HepG2 (cell line): ENCODE results near the gene PRM3. TPM values are rescaled to one million over a fixed set of nuclear protein-coding genes. Genes with fewer than 3 reads are reported as not detected.

Experiments used
- CCAR2 ChIP-seq: fragments of 200-400 bp; formaldehyde crosslinking; optimal IDR thresholded peaks from 2 replicates; pipeline ENCODE3; 2018; ENCODE audit warnings: low read depth, mild to moderate bottlenecking, low read length, moderate library complexity
- FOXK2 ChIP-seq: fragments of 450-650 bp; IDR thresholded peaks from 2 replicates; pipeline ENCODE4 v1.6.1; 2016
- IKZF4 ChIP-seq: sonication (generic); formaldehyde crosslinking; IDR thresholded peaks from 2 replicates; pipeline ENCODE4 v1.5.1; 2020; ENCODE audit warnings: borderline replicate concordance, mild to moderate bottlenecking, low read depth, missing genetic modification reagents; ENCODE audit errors: not compliant biosample characterization
- JARID2 ChIP-seq: sonication (generic); formaldehyde crosslinking; IDR thresholded peaks from 2 replicates; pipeline ENCODE4 v1.8.1; 2023; ENCODE audit warnings: missing genetic modification reagents, inconsistent platforms; ENCODE audit not compliant: insufficient replicate concordance
- KLF15 ChIP-seq: sonication (generic); formaldehyde crosslinking; IDR thresholded peaks from 2 replicates; pipeline ENCODE4 v1.8.1; 2023; ENCODE audit warnings: borderline replicate concordance, mild to moderate bottlenecking, inconsistent platforms, missing genetic modification reagents, mixed read lengths
- POLR2AphosphoS2 ChIP-seq: IDR thresholded peaks from 2 replicates; pipeline ENCODE4 v1.6.1; 2011; ENCODE audit warnings: low read depth, low read length, improper control_type of control experiment
- TAF15 ChIP-seq: fragments of 200-400 bp; formaldehyde crosslinking; IDR thresholded peaks from one replicate; pipeline ENCODE4 v1.6.1; 2018; ENCODE audit warnings: mild to moderate bottlenecking, low read depth, low read length; ENCODE audit not compliant: poor library complexity, severe bottlenecking
- ZNF232 ChIP-seq: sonication (generic); formaldehyde crosslinking; IDR thresholded peaks from 2 replicates; pipeline ENCODE4 v1.4.0; 2020; ENCODE audit warnings: missing genetic modification reagents, borderline replicate concordance
- ZNF790 ChIP-seq: sonication (generic); formaldehyde crosslinking; IDR thresholded peaks from 2 replicates; pipeline ENCODE4 v1.8.0; 2022; ENCODE audit warnings: missing genetic modification reagents, mild to moderate bottlenecking, borderline replicate concordance
- polyA plus RNA-seq, 8 experiments: library from polyadenylated mRNA; depleted of rRNA in 3 of 8; stranded (reverse) in 7 of 8; unstranded in 1 of 8; fragments of >200 nt; fragmentation: Illumina TruSeq in 4 of 8; extraction: Trizol in 4 of 8; gene quantifications; 2 replicates each; pipeline versions ENCODE4 v1.2.1 to v1.2.3, GENCODE V29; 2011 to 2016; ENCODE audit warnings: low read depth in 4 of 8, missing spikeins in 1 of 8, mixed read lengths in 1 of 8; ENCODE audit not compliant: insufficient read depth in 1 of 8
- total RNA-seq, 5 experiments: library from RNA; depleted of rRNA; stranded (reverse); fragments of >200 nt; fragmentation: Illumina TruSeq; extraction: Trizol; gene quantifications; 2 replicates each; pipeline ENCODE4 v1.2.3, GENCODE V29; 2016; ENCODE audit warnings: low read depth in 1 of 5
- TF ChIP-seq, protein P1 (sequence below): sonication (generic); formaldehyde crosslinking; conservative IDR thresholded peaks from 2 replicates; pipeline ENCODE4 v1.4.0; 2020; ENCODE audit warnings: mild to moderate bottlenecking, missing genetic modification reagents, moderate library complexity
- TF ChIP-seq, protein P2 (sequence below), 2 experiments: sonication (generic) in 1 of 2; formaldehyde crosslinking in 1 of 2; IDR thresholded peaks; 2 replicates each; pipeline versions ENCODE4 v1.4.0 to v1.6.1; 2018 to 2020; ENCODE audit warnings: missing genetic modification reagents in 2 of 2, borderline replicate concordance in 1 of 2, low read depth in 1 of 2, mild to moderate bottlenecking in 1 of 2, missing biosample characterization in 1 of 2
- TF ChIP-seq, protein P3 (sequence below): sonication (generic); formaldehyde crosslinking; IDR thresholded peaks from 2 replicates; pipeline ENCODE4 v1.4.0; 2020; ENCODE audit warnings: missing genetic modification reagents
- TF ChIP-seq, protein P4 (sequence below): sonication (generic); formaldehyde crosslinking; IDR thresholded peaks from 2 replicates; pipeline ENCODE4 v1.4.0; 2020; ENCODE audit warnings: missing genetic modification reagents, mild to moderate bottlenecking, borderline replicate concordance
- TF ChIP-seq, protein P5 (sequence below): sonication (generic); formaldehyde crosslinking; IDR thresholded peaks from 2 replicates; pipeline ENCODE4 v1.4.0; 2020; ENCODE audit warnings: low read depth, mild to moderate bottlenecking, missing genetic modification reagents
- TF ChIP-seq, protein P6 (sequence below): sonication (generic); formaldehyde crosslinking; IDR thresholded peaks from 2 replicates; pipeline ENCODE4 v1.8.0; 2022; ENCODE audit warnings: mild to moderate bottlenecking, missing genetic modification reagents, borderline replicate concordance

PRM3 gene
- total and polyA plus RNA-seq, 2 of the 13 experiments (the other 11 are each of a cell fraction or from before 2014, with no cell fraction given): not detected

DNA sequence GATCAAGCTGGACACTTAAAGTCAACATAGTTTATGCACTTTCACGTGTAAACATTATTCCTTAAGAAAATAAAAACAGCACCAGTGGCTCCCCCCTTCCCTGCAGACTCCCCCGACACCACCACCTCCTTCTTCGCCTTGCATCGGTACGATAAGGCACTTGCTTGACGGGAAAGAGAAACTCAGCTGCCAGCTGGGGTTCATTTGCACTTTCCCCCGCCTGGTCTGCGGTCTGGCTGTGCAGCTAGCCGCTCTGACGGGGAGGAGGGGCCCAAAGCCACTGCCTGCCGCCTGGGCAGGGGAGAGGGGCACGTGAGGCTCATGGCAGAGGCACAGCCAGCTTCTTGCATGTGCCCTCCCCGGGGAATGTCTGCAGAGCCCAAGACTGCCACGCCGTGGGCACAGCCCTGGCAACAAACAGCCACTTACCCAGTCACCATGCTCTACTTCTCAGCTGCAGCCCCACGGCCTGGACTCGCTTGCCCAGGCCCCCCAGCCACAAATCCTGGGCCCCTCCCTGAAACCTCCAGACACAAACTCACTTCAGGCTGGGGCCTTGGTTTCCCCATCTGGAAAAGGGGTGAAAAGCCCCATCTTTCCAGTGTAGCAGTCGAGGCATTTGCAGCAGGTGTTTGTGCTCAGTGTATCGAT lies 24.2 kb upstream of the PRM3 start (continued):
- TF ChIP-seq ZNF790 (CRISPR knock-in tag) (peak; percentile 46; the same call in 1 of the 2 replicates), POLR2AphosphoS2 (no peak), JARID2 (CRISPR knock-in tag) (peak; percentile 67), KLF15 (CRISPR knock-in tag) (no peak), ZNF232 (CRISPR knock-in tag) (0 out of 2 replicates have a peak, but pooled peaks have one; percentile 67), IKZF4 (CRISPR knock-in tag) (peak; percentile 70), TAF15 (no peak), CCAR2 (no peak), FOXK2 (no peak)
- TF ChIP-seq, protein P1, sequence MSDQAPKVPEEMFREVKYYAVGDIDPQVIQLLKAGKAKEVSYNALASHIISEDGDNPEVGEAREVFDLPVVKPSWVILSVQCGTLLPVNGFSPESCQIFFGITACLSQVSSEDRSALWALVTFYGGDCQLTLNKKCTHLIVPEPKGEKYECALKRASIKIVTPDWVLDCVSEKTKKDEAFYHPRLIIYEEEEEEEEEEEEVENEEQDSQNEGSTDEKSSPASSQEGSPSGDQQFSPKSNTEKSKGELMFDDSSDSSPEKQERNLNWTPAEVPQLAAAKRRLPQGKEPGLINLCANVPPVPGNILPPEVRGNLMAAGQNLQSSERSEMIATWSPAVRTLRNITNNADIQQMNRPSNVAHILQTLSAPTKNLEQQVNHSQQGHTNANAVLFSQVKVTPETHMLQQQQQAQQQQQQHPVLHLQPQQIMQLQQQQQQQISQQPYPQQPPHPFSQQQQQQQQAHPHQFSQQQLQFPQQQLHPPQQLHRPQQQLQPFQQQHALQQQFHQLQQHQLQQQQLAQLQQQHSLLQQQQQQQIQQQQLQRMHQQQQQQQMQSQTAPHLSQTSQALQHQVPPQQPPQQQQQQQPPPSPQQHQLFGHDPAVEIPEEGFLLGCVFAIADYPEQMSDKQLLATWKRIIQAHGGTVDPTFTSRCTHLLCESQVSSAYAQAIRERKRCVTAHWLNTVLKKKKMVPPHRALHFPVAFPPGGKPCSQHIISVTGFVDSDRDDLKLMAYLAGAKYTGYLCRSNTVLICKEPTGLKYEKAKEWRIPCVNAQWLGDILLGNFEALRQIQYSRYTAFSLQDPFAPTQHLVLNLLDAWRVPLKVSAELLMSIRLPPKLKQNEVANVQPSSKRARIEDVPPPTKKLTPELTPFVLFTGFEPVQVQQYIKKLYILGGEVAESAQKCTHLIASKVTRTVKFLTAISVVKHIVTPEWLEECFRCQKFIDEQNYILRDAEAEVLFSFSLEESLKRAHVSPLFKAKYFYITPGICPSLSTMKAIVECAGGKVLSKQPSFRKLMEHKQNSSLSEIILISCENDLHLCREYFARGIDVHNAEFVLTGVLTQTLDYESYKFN (CRISPR knock-in tag): peak; percentile 54
- TF ChIP-seq, protein P2, sequence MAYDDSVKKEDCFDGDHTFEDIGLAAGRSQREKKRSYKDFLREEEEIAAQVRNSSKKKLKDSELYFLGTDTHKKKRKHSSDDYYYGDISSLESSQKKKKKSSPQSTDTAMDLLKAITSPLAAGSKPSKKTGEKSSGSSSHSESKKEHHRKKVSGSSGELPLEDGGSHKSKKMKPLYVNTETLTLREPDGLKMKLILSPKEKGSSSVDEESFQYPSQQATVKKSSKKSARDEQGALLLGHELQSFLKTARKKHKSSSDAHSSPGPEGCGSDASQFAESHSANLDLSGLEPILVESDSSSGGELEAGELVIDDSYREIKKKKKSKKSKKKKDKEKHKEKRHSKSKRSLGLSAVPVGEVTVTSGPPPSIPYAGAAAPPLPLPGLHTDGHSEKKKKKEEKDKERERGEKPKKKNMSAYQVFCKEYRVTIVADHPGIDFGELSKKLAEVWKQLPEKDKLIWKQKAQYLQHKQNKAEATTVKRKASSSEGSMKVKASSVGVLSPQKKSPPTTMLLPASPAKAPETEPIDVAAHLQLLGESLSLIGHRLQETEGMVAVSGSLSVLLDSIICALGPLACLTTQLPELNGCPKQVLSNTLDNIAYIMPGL (CRISPR knock-in tag; IDR thresholded peaks at IDR 0.05; ENCODE audit: borderline replicate concordance in 1 of 2, low read depth in 1 of 2): peak in 1 of 2 experiments; percentile 23; a peak in 2 of 4 replicates
- TF ChIP-seq, protein P3, sequence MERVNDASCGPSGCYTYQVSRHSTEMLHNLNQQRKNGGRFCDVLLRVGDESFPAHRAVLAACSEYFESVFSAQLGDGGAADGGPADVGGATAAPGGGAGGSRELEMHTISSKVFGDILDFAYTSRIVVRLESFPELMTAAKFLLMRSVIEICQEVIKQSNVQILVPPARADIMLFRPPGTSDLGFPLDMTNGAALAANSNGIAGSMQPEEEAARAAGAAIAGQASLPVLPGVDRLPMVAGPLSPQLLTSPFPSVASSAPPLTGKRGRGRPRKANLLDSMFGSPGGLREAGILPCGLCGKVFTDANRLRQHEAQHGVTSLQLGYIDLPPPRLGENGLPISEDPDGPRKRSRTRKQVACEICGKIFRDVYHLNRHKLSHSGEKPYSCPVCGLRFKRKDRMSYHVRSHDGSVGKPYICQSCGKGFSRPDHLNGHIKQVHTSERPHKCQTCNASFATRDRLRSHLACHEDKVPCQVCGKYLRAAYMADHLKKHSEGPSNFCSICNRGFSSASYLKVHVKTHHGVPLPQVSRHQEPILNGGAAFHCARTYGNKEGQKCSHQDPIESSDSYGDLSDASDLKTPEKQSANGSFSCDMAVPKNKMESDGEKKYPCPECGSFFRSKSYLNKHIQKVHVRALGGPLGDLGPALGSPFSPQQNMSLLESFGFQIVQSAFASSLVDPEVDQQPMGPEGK (CRISPR knock-in tag): peak; percentile 90
- TF ChIP-seq, protein P4, sequence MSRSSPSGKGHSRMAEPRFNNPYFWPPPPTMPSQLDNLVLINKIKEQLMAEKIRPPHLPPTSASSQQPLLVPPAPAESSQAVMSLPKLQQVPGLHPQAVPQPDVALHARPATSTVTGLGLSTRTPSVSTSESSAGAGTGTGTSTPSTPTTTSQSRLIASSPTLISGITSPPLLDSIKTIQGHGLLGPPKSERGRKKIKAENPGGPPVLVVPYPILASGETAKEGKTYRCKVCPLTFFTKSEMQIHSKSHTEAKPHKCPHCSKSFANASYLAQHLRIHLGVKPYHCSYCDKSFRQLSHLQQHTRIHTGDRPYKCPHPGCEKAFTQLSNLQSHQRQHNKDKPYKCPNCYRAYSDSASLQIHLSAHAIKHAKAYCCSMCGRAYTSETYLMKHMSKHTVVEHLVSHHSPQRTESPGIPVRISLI (CRISPR knock-in tag): no peak; the same call in 1 of the 2 replicates
- TF ChIP-seq, protein P5, sequence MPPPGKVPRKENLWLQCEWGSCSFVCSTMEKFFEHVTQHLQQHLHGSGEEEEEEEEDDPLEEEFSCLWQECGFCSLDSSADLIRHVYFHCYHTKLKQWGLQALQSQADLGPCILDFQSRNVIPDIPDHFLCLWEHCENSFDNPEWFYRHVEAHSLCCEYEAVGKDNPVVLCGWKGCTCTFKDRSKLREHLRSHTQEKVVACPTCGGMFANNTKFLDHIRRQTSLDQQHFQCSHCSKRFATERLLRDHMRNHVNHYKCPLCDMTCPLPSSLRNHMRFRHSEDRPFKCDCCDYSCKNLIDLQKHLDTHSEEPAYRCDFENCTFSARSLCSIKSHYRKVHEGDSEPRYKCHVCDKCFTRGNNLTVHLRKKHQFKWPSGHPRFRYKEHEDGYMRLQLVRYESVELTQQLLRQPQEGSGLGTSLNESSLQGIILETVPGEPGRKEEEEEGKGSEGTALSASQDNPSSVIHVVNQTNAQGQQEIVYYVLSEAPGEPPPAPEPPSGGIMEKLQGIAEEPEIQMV (CRISPR knock-in tag): no peak
- TF ChIP-seq, protein P6, sequence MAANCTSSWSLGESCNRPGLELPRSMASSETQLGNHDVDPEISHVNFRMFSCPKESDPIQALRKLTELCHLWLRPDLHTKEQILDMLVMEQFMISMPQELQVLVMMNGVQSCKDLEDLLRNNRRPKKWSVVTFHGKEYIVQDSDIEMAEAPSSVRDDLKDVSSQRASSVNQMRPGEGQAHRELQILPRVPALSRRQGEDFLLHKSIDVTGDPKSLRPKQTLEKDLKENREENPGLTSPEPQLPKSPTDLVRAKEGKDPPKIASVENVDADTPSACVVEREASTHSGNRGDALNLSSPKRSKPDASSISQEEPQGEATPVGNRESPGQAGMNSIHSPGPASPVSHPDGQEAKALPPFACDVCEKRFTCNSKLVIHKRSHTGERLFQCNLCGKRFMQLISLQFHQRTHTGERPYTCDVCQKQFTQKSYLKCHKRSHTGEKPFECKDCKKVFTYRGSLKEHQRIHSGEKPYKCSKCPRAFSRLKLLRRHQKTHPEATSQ: 0 out of 2 replicates have a peak, but pooled peaks have one; percentile 13
